ENCODE results near the gene NPR1.

GRCh38 chr1:153646672-153647345 is 31.7 kb upstream of the NPR1 start:
- TF ChIP-seq EZH2 (IDR thresholded peaks at IDR 0.05; ENCODE audit: insufficient read depth, poor library complexity, severe bottlenecking) (no peak), EZH2phosphoT487 (IDR thresholded peaks at IDR 0.05; ENCODE audit: insufficient read depth, low read depth) (no peak)
